Stimulated activated CD4-positive, alpha-beta T cell treated with anti-CD3 and anti-CD28 coated beads, Interleukin-4, amount 100 ng/mL, for 4 hours (primary cell): ENCODE measurements around the gene ISM1.

Experiments used
- DNase-seq, 2 experiments: peaks; one replicate each; pipeline ENCODE4 v3.0.0-alpha.2; 2020

ISM1 gene

GRCh38 chr20:13220904-13221297, at the start of gene ISM1:
ISM1 (plus strand) TSS chr20:13221274; CDS start chr20:13221777, 503 bp downstream.
- peak; percentile 55 to 62 for DNase-seq

GRCh38 chr20:13173201-13173600, 47.9 kb upstream of the ISM1 start:
- DNase-seq = no peak

- DNase-seq = no peak
Measured at GRCh38 chr20:13174402-13174801, 46.7 kb upstream of the ISM1 start.

GRCh38 chr20:13180986-13181889, 39.8 kb upstream of the ISM1 start:
- no peak for DNase-seq

- no peak for DNase-seq
Measured at GRCh38 chr20:13183005-13183404, 38.1 kb upstream of the ISM1 start.

GRCh38 chr20:13186043-13186774, 34.9 kb upstream of the ISM1 start:
- DNase-seq = no peak

- no peak for DNase-seq
Measured at GRCh38 chr20:13187899-13188298, 33.2 kb upstream of the ISM1 start.

GRCh38 chr20:13199279-13199678, 21.8 kb upstream of the ISM1 start:
- no peak for DNase-seq

GRCh38 chr20:13200767-13201500, 20.1 kb upstream of the ISM1 start:
- DNase-seq = no peak

- no peak for DNase-seq
Measured at GRCh38 chr20:13202565-13202964, 18.5 kb upstream of the ISM1 start.

GRCh38 chr20:13205425-13205824, 15.6 kb upstream of the ISM1 start:
- no peak for DNase-seq

GRCh38 chr20:13205848-13206434, 15.1 kb upstream of the ISM1 start:
- no peak for DNase-seq

- no peak for DNase-seq
Measured at GRCh38 chr20:13207016-13207415, 14.1 kb upstream of the ISM1 start.

GRCh38 chr20:13211956-13212618, 9.0 kb upstream of the ISM1 start:
- no peak for DNase-seq

- no peak for DNase-seq
Measured at GRCh38 chr20:13212750-13213149, 8.3 kb upstream of the ISM1 start.

- DNase-seq = no peak
Measured at GRCh38 chr20:13213335-13213734, 7.7 kb upstream of the ISM1 start.

GRCh38 chr20:13216533-13216932, 4.5 kb upstream of the ISM1 start:
- no peak for DNase-seq

- DNase-seq = no peak
Measured at GRCh38 chr20:13219327-13220193, 1.5 kb upstream of the ISM1 start.

- DNase-seq = peak in 1 of 2 experiments; percentile 29
Measured at GRCh38 chr20:13220194-13220903, 725 bp upstream of the ISM1 start.

GRCh38 chr20:13221313-13221672, 219 bp downstream of the ISM1 start:
- DNase-seq = no peak
